ENCODE measurements around the gene AKAP13. TPM values are rescaled to one million over a fixed set of nuclear protein-coding genes. Genes with fewer than 3 reads are reported as not detected.

AKAP13 gene
- polyA plus RNA-seq, 3 donors = 79.6 to 92.8 (median 87.3) TPM

DNA sequence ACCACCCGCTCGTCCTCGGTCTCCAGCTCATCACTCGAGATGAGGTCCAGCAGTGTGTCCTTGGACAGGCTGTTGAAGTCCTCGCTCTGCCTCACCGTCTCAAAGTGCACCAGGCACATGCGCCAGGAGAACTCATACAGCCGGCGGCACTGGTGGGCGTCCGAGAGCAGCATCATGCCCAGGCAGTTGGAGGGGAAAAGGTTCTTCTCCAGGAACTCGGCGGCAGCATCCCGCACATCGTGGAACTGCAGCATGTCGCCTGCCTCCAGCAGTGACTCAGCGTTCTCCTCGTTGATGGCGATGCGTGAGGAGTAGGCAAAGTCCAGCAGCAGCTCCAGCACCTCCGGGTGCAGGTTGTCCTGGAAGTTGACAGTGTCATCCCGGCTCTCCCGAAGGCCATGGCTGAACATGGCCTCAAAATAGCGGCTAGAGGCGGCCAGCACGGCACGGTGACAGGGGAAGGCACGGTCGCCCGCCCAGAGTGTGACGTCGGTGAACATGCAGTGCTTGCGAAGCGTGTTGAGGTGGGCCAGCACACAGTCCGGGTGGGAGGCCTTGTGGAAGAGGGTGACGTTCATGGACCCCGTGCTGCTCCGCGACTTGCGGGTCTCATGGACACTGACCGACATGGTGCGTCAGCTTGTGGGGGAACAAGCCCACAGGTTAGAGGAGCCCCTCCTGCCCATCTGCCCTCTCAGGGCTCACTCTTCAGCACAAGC, 388.9 kb downstream of the AKAP13 start:
- DNase-seq (ENCODE audit: low read depth in 3 of 3, low spot score in 2 of 3) = no peak

DNA sequence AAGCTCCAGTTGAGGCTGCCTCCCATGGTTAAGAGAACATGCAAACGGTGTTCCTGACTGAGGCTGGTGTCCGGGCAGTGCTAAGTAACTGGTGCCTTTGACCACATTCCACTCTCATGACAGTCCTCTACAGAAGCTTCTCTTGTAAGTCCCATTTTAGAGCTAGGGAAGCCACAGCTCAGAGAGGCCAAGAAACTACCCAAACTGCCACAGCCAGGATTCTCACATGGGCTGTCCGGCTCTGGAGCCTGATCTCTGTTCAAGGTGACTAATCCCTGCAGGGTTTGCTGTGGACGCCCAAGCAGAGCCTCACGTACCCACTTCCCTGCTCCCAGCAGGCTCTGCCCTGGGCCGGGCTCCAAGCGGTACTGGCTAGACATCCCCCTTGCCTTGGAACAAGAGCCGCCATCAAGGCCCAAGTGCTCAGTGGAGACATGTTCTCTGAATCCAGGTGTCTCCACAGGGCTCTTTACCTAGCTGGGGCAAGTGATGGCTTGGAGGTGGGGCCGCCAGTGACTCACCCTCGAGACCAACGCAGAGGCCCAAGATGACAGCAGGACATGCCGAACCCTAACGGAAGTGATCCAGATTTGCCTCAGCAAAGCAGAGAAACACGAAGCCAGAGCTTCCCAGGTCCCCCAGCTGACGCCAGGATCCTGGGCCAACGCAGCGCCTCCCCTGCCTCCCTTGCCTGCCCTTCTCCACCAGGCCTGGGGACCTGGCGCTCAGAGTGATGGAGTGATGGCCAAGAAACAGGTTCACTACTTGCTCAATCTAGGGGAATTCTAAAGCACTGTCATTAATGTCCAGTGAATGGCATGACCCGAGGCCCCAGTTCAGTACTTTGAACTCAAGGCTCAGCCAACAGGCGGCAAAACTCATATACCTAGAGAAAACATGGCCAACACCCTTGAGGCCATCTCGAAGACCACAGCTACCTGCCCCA, 390.0 kb downstream of the AKAP13 start:
- no peak for DNase-seq (ENCODE audit: low read depth in 3 of 3, low spot score in 2 of 3)

DNA sequence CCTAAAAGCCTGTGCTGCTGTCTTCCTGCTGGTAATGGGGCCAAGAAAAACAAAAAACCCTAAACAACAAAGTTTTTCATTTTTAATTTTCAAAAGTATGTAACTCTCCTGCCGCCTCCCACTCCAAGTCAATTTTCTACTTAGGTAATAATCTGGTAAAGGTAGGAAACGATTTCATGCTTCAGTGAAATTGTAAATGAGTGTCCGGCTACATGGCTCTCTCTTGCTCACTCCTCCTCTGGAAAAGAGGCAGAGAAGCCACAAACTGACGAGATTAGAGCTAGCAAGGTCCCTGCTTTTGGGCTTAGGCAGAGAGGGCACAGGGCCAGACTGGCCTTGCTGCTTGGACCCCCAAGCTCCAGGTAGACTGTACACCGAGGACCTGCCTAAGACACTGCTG, 390.9 kb downstream of the AKAP13 start:
- no peak for DNase-seq (ENCODE audit: low read depth in 3 of 3, low spot score in 2 of 3)

DNA sequence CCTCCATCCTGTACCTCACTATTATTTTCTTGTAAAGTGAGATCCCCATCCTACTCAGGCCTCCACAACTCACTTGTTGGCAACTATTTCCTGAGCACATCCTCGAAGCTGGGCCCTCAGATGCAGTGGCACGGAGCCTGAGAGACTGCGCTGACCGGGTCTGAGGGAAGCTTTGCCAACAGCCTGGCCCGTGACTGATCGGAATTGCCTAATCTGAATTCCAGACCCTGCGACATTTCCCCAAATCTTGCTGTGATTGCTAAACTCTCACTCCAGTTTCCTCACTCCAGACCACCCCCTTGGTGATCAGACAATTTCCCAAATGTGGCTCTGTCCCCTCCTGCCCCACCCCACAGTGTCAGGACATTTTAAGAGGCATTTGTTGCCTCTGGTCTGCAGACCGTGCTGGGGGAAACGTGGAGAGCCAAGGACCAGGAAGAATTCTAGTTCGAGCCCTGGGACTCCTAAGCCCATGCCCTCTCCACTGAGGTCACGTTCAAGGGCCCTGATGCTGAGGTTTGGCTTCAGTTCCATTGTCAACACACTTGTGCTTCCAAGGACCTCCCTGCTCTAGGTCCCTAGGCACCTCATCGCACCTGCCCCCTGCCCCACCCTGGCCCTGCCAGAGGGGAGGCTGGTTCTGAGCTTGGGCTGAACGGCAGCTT, 391.5 kb downstream of the AKAP13 start:
- no peak for DNase-seq (ENCODE audit: low read depth in 3 of 3, low spot score in 2 of 3)

DNA sequence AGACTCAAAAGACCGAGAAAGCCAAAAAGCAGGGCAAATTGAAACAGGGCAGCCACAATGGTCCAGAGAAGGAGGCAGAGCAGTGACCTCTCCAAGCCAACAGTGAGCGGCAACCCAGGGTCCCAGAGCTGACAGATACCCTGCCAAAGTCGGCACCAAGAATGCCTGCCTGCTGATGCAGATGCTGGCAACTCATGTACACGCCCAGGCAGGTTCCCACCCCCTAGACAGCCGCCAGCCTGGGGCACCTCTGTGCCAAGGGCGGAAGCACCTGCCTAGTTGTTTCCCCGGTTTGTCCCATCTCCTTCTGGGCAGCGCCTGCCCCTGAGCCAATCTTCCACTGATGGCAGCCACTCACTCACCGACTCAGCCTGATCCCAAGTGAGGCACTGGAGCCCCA, 392.3 kb downstream of the AKAP13 start:
- no peak for DNase-seq (ENCODE audit: low read depth in 3 of 3, low spot score in 2 of 3)

DNA sequence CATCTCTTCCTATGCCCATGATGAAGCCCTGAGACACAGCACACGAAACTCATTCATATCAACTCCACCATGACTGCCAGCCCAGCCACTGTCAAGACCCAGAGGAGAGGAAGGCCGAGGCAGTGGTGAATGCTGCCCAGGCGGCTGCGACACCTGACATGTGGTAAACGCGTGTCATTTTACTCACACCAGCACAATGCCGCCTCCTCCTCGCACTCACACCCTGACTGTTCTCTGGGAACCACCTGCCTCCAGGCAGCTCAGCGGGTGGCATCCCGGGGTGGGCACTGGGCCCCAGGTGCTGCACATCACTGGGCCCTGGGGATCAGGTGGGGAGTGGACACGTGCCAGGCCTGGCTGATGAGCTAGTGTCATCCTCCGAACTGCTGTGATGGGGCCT, 392.8 kb downstream of the AKAP13 start:
- no peak for DNase-seq (ENCODE audit: low read depth in 3 of 3, low spot score in 2 of 3)

DNA sequence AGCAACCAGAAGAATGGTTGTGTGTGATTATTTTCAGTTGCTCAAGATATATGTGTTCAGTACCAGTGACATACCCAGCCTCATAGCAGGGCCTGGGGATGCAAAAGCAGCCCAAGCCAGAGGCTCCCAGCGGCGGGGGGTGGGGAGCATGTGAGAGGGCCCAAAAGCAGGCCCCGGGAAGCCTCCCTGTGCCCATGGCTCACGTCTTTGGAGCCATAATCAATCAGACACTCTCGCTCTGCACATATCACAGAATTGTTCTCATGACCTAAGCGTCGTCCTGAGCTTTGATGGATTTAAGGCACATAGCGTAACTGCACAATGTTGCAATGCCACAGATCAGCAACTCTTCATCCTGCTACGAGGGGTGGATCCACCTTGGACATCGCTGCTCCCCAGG, 393.6 kb downstream of the AKAP13 start:
- DNase-seq (ENCODE audit: low read depth in 3 of 3, low spot score in 2 of 3) = no peak

DNA sequence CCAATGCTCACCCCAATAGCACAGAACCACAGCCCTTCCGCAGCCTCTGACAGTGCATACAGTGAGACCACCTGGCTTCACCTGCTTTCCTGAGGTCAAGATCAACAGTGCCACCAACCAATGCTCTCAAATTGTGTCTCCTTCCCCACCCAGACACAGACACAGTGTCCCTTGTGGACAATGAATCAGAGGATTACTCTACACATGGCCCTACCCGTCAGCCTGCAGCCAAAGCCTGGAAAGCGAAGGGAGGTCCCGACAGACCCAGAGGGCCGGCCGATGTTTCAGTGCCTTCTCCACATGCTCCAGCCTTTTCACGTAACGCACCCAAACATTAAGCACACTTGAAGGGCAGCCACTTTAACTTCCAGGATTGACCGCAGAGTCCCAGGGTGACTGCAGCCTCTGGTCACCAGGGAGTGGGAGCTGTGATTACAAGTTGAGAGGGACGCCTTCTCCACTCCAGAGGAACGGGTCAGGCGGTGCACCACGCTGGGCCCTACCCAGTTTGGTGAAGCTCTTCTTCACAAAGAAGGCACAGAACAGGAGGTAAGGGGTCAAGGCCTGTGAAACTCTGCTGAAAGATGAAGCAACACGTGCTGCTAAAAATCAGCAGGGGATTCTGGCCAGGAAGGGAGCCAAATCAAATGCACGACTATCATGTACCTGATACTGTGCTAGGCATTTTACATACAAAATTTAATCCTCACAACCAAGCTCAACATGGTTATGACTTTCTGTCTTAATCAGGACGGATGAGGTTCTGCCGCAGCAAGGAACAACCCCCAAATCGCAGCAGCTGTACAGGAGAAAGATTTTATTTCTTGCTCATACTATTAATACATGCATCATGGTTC, 397.1 kb downstream of the AKAP13 start:
- DNase-seq (ENCODE audit: low read depth in 3 of 3, low spot score in 2 of 3) = no peak

DNA sequence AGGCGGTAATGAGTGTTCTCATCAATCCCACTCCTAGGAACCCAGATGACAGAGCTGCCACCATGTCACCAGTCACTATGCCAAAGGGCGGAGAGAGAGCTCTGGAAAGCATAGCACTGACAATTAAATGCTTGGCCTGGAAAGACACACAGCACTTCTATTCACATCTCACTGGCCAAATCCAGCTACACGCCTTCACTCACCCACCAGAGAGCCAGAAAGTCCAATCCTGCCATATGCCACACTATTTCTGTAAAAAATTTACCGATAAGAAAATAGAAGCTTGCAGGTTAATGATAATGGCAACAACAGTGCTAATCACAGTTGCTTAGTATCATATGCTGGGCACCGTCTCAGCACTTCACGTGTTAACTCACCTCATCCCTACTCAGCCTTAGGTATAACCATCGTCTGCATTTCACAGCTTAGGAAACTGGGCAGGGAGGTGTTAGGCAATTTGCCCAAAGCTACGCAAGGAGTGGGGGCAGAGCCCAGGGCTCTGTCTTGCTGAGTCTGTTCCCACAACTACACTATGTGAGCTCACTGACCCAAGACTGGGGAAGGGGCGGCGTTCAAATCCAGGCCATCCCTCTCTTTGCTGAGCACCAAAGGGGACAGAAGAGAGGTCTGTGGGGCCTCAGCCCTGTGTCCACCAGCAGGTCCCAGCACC, 397.8 kb downstream of the AKAP13 start:
- DNase-seq (ENCODE audit: low read depth in 3 of 3, low spot score in 2 of 3) = no peak

DNA sequence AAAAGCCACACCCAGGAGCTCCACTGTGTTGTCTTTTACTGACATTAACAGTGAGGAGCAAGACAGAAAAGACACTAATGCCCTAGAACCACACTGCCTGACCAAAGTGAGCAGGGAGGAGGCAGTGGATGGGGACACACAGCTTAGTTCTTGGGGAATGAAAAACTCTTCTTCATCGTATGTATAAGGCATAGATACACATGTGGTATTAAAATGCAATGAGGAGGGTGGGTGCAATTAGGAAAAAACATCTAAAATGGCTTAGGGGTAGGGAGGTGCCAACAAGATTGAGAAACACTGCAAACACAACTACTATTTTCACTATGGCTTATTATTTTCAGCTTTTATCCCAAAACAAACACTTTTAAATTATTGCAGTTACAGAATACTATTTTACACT, 398.8 kb downstream of the AKAP13 start:
- no peak for DNase-seq (ENCODE audit: low read depth in 3 of 3, low spot score in 2 of 3)

DNA sequence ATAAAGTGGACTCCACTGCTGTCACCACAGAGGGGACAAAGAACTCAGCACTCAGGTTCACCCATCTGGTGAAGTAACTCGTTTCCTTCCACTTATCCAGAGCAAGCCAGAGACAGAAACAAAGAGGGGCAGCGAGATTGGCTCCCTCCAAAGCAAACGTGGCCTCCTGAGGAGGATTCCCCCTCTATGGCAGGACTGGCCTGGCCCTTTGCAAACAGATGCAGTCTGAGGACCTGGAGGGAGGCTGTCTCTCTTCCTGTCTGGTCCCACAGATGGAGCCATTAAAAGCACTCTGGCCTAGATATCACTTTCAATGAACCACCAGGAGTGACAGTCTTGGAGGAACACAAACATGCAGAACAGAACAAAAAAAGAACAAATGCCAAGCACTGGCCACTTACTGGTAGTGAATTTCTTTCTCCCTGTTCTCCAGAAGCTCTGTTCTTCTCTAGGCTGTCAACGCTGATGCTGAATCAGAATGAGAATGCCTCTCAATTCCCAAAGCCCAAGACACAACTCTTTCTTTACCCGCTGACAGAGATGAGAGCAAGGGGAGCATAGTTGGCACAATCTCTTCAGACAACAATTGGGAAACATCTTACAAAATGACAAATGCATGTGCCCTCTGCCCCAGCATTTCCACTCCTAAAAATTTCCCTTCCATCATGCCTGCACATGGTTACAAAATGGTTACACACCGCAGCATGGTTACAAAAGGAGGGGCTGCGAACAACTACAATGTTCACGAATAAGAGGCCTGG, 400.0 kb downstream of the AKAP13 start:
- DNase-seq (ENCODE audit: low read depth in 3 of 3, low spot score in 2 of 3) = no peak

DNA sequence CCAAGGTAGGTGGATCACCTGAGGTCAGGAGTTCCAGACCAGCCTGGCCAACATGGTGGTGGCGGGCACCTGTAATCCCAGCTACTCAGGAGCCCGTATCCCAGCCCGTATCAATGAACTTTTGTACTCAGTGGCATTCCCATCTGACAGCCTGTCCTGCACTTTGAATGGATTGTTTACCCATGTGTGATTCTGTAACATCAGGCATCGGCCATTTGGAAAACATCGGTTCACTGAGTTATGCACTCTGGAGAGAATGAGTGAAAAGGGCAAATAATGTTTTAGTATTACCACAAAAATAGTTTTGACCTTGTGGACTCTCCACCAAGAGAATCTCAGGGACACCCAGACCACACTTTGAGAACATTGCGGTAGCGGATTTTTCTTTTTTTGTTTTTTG, 400.7 kb downstream of the AKAP13 start:
- no peak for DNase-seq (ENCODE audit: low read depth in 3 of 3, low spot score in 2 of 3)

DNA sequence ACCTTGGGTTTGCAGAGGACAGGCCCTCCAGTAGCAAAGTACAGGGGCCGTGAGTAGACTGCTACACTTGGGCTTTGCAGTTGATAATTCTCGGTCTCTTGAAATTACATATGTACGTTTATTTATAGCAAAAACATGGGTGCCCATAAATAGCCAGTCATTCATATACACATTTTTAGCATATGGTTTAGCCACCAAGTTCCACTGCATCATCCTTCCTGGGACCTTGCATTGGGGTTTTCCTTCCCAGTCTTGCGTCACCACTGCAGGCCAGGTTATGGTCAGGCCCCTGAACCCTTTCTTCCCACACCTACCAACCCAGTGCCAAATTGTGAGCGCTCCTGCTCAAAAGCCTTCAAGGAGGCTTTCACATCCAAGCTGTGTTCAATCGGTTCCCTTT, 401.7 kb downstream of the AKAP13 start:
- no peak for DNase-seq (ENCODE audit: low read depth in 3 of 3, low spot score in 2 of 3)

DNA sequence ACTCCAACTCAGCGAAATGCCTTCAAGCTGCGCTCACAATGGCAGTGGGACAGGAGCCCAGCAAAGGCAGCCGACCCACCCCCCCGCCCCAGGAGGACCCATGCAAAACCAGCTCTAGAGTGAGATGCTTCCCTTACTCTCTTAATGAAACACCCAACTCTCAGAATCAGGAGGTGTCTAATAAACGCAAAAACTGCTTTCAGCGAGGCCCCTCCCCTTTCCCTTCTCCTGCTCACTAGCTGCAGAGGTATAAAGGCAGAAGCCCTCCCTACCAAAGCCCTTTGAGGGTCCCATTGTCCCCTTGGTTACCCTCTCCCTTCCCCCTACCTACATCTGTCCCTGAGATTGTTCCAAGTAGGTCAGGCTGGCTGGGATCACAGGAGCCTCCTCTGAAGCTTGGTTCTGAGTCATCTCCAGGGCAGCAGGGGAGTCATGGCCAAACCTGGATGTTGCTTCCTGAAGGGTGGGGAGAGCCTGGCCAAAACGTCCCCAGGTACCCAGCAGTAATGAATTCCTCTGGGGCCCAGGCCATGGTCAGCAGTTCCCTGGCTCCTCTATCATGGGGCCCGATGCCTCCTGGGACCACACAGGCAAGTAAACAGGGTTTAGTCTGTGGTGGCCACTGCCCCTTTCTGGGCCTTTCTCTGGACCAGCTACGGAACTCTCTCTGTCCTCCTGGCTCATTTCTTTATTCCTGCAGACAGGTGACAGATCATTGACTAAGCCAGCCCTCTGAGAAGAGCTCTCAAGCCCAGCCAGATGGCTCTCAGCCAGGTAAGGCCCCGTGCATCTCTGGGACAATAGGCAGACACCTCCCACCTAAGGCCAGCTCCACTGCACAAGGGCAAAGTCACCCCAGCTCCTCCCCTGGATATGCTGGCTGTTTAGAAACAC, 405.7 kb downstream of the AKAP13 start:
- DNase-seq (ENCODE audit: low read depth in 3 of 3, low spot score in 2 of 3) = no peak

DNA sequence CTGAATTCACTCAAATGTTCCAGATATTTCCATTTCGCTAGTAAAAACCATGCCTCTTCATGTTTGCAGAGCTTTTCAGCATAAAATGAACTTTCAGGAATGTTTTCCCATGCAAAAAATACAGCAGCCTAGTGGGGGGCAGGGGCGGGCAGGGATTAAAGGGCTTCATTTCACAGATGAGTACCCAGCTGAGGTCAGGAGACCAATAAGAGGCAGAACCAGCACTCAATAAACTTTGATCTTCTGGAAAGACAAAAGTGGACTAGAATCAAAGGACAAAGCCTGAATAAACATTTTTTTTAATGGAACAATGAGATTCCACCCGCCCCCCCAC, 406.3 kb downstream of the AKAP13 start:
- DNase-seq (ENCODE audit: low read depth in 3 of 3, low spot score in 2 of 3) = no peak

DNA sequence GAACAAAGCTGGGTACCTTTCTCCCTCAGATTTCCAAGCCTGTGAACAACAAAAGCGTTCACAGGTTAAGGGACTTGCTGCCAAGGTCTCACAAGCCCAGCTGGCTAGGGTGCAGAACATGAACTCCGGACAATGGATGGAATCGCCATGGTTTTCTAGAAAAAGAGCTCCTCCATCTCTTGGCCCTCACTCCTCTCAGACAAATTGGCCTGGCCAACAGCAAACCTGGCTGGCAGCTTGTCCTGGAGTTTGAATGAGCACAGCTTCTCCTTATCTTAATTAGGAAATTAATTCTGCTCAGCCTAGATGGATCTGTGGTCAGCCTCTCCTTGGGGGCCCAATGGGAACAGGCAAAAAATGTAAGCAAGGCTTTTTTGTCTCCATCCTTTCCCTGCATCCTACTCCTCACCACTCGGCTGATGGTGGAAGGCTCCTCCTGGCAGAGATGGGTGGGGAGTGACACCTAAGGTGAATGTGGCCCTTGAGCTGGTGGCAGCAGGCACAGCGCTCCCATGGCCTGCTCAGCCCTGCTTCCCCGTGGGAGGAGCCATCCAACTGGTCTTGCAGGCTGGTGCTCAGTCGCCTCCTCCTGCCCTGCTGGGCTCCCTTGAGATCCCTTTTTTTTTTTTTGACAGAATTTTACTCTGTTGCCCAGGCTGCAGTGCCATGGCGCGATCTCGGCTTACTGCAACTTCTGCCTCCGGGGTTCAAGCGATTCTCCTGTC, 408.5 kb downstream of the AKAP13 start:
- no peak for DNase-seq (ENCODE audit: low read depth in 3 of 3, low spot score in 2 of 3)

DNA sequence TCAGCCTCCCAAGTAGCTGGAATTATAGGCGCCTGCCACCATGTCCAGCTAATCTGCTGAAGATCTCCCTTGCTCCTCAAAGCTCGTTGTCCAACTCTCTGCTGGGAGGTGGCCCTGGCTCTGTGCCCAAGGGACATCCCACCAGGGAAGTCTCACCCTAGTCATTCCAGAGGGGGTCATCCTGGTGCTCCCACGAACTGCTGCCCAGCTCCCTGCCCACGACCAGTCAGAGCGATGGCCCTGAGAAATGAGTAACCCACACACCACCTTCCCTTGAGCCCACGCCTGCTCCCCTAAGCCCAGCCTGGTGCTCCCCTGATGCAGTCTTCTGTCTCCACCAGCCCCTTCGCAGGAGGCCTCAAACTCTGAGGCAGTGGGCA, 409.1 kb downstream of the AKAP13 start:
- no peak for DNase-seq (ENCODE audit: low read depth in 3 of 3, low spot score in 2 of 3)
